ENCODE results near the gene JAKMIP2.

JAKMIP2 gene

DNA sequence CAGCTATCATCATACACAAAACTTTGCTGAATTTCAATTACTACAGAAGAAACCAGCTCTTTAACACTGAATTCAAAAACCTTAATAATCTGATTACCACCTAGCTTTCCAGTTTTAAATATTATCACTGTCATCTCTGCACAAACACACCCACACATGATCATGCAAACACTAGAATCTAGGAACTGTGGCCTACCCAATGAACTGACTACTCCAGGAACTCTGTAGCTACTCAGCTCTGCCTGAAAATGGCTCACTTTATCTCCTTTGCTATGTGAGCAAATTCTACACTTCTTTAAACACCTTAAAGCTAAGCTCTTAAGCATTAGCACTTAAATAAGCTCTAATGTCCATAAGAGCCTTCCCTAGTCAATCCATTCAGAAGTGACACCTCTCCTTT lies 149.4 kb downstream of the JAKMIP2 start:
- H3K9me3 ChIP-seq (ENCODE audit: control insufficient read depth, low read length), result no peaks in the 10 kb centered on the region
- no peak overlapping the region for H3K27ac ChIP-seq (ENCODE audit: low read depth, low read length, severe bottlenecking)
- no peaks in the 10 kb centered on the region for H3K4me1 ChIP-seq (ENCODE audit: control insufficient read depth, insufficient read depth, low read length, poor library complexity, severe bottlenecking)
- H3K36me3 ChIP-seq (ENCODE audit: control insufficient read depth, insufficient read depth, low read length), result no peaks in the 10 kb centered on the region
- no peak overlapping the region for H3K4me3 ChIP-seq (ENCODE audit: extremely low read depth, insufficient read depth, low read length, poor library complexity, severe bottlenecking)

DNA sequence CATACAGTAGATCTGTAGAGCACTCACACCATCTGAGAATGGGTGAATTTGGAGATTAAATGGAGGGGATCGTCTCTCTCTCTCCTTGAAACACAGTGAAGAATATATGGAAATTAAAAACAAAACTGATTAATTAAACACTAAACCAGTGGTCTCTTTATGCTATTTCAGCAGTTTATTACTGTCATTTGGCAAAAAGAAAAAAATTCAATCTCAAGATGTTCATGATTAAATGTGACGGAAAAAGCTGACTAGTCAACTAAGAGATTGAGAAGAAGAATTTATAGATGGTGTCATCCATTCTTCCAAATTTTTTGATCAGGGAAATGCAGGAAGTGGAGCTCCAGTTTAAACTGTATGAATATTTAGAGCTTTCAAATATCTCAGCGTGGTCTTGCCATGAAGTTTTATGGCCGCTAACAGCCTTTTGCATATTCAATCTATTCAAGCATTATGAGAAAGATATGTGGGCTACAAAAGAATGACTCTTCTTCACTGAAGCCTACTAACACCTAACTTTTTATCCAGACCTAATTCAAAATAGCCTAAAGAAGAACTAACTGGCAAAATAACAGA lies 151.0 kb downstream of the JAKMIP2 start:
- 80 to 100% methylated on average over 1 to 2 of the region's 4 CpGs for WGBS, 2 experiments (ENCODE audit: insufficient coverage in 2 of 2)
- H3K4me1 ChIP-seq (ENCODE audit: control insufficient read depth, insufficient read depth, low read length, poor library complexity, severe bottlenecking), result no peaks in the 10 kb centered on the region
- no peaks in the 10 kb centered on the region for H3K36me3 ChIP-seq (ENCODE audit: control insufficient read depth, insufficient read depth, low read length)
- no peak overlapping the region for H3K4me3 ChIP-seq (ENCODE audit: extremely low read depth, insufficient read depth, low read length, poor library complexity, severe bottlenecking)
- H3K27ac ChIP-seq (ENCODE audit: low read depth, low read length, severe bottlenecking), result no peak overlapping the region
- H3K9me3 ChIP-seq (ENCODE audit: control insufficient read depth, low read length), result no peaks in the 10 kb centered on the region

DNA sequence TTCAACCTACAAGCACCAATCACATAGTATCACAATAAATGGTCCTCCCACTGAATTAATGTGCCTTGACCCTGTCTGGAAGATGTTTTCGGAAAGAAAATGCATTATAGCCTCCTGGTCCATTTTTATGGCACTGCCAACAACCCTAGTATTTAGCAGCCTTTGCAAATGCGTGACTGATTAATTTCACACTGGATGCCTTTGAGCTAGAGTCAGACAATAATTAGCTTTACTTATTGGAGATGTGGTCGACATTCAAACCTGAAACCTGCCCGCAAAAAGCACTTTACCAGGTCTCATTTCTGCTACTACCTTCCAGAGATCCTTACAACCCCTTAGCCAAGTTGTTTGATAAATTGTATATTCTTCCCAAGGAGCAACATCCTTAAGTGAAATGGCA lies 153.3 kb downstream of the JAKMIP2 start:
- H3K9me3 ChIP-seq (ENCODE audit: control insufficient read depth, low read length), result no peaks in the 10 kb centered on the region
- peak overlapping the region; percentile 33 for H3K27ac ChIP-seq (ENCODE audit: low read depth, low read length, severe bottlenecking)
- no peaks in the 10 kb centered on the region for H3K36me3 ChIP-seq (ENCODE audit: control insufficient read depth, insufficient read depth, low read length)
- H3K4me3 ChIP-seq (ENCODE audit: extremely low read depth, insufficient read depth, low read length, poor library complexity, severe bottlenecking), result no peak overlapping the region
- no peaks in the 10 kb centered on the region for H3K4me1 ChIP-seq (ENCODE audit: control insufficient read depth, insufficient read depth, low read length, poor library complexity, severe bottlenecking)
- WGBS, 2 experiments (ENCODE audit: insufficient coverage in 2 of 2), result 100% methylated on average over 1 of the region's 4 CpGs; no CpG with 5 or more reads in 1 of the 2 experiments

DNA sequence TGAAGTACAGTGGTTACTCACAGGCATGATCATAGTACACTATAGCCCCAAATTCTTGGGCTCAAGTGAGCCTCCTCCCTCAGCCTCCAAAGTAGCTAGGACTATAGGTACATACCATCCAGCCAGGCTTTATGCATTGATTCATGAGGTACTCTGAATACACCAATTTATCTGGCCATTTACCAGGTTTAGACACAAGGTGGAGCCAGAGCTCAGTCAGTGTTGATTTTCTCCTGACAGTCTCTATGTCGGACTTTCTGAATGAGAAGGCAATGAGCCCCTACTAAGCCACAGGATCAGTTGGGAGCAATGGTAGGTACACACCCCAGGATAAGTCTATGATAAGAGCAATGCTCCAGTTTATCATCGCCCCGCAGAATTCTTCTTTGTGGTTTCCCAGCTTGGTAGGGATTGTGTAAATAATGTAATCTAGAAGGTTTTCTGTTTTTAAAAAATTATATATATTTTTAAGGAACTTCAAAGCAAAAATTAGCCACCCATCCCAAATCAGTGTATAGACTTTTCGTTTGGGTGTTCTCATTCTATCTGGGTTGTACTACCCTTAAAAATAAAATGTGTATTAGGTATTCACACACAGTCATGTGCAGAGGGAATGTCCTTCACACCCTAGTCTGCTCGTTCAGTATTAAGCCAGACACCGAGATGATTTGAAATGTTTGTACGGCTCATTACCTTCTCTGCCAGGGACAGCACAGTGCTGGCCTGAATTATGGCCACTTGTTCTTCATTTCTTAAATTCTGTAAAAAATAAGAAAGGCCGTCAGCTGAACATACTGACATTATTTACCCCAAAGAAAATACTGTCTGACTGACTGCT lies 154.3 kb downstream of the JAKMIP2 start:
- Histone ChIP-seq H3K36me3 (ENCODE audit: control insufficient read depth, insufficient read depth, low read length) (no peaks in the 10 kb centered on the region), H3K9me3 (ENCODE audit: control insufficient read depth, low read length) (no peaks in the 10 kb centered on the region), H3K27ac (ENCODE audit: low read depth, low read length, severe bottlenecking) (no peak overlapping the region), H3K4me3 (ENCODE audit: extremely low read depth, insufficient read depth, low read length, poor library complexity, severe bottlenecking) (no peak overlapping the region), H3K4me1 (ENCODE audit: control insufficient read depth, insufficient read depth, low read length, poor library complexity, severe bottlenecking) (no peaks in the 10 kb centered on the region)
- WGBS, 2 experiments (ENCODE audit: insufficient coverage in 2 of 2), result 65 to 75% methylated on average over 3 to 4 of the region's 8 CpGs

DNA sequence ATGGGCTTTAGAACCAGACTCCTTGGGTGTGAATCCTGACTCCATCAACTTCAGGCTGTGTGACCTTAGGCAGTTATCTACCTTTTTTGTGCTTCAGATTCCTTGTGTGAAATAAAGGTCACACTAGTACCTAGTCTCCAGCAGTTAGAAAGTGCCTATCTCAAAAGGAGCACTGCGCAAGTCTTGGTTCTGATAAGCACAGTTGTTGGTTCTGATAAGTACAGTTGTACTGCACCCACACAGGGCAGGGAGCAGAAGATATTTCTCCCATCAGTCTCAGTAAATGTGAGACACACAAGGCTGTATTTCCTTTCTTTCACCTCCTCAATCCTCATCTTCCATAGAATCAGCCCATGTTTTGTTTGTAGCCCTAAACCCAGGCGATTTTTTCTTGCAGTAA lies 156.1 kb downstream of the JAKMIP2 start:
- no peaks in the 10 kb centered on the region for H3K4me1 ChIP-seq (ENCODE audit: control insufficient read depth, insufficient read depth, low read length, poor library complexity, severe bottlenecking)
- no peak overlapping the region for H3K4me3 ChIP-seq (ENCODE audit: extremely low read depth, insufficient read depth, low read length, poor library complexity, severe bottlenecking)
- H3K36me3 ChIP-seq (ENCODE audit: control insufficient read depth, insufficient read depth, low read length), result no peaks in the 10 kb centered on the region
- no peak overlapping the region for H3K27ac ChIP-seq (ENCODE audit: low read depth, low read length, severe bottlenecking)
- no peaks in the 10 kb centered on the region for H3K9me3 ChIP-seq (ENCODE audit: control insufficient read depth, low read length)
- WGBS, 2 experiments (ENCODE audit: insufficient coverage in 2 of 2), result 64 to 95% methylated on average over 1 to 2 of the region's 2 CpGs

DNA sequence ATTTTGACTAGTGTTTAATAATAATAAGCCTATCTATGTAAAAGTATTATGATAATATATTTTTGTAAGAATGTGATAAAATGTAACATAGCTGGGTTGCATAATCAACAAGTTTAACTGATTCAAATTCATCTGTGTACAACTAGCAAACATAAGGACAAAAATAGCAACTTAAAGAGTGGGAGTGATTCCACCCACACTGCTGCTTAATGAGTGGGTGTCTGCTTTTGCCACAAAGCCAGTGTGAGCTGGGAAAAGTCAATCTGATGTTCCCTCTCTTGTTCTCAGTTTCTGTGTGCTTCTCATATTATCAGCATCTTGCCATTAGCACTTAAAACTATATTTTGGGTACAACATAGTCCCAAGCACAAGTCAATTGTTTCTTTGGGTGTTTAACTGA lies 161.5 kb downstream of the JAKMIP2 start:
- H3K27ac ChIP-seq (ENCODE audit: low read depth, low read length, severe bottlenecking), result no peak overlapping the region
- H3K4me3 ChIP-seq (ENCODE audit: extremely low read depth, insufficient read depth, low read length, poor library complexity, severe bottlenecking), result no peak overlapping the region
- H3K9me3 ChIP-seq (ENCODE audit: control insufficient read depth, low read length), result no peaks in the 10 kb centered on the region
- no peaks in the 10 kb centered on the region for H3K4me1 ChIP-seq (ENCODE audit: control insufficient read depth, insufficient read depth, low read length, poor library complexity, severe bottlenecking)
- peaks cover 7% of the 10 kb centered on the region for H3K36me3 ChIP-seq (ENCODE audit: control insufficient read depth, insufficient read depth, low read length)

DNA sequence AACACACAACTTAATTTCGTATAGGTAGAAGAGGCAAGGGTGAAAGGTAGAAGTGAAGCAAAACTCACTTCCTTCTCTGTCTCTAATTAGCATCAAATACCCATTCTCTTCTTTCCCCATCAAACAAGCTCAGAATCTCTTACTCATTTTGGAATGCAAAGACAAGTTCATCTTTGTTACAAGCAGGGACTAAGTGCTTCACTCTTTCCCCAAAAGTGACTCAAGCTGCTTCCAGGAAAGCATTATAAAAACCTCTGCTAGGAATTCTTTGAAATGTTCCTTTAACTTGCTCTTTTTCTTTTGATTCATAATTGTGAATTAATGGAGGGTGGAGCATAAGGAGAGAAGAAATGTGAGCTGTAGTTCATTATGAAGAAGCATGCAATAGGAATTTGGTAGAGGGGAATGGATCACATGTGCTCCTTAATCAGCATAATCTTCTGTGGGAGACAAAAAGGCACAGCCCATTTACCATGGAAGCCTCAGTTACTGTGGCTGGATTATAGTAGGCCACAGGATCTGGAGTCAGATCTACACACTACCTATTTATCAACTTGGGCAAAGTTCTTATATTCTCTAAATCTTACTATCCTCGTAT lies 163.1 kb downstream of the JAKMIP2 start:
- H3K9me3 ChIP-seq (ENCODE audit: control insufficient read depth, low read length), result no peaks in the 10 kb centered on the region
- H3K36me3 ChIP-seq (ENCODE audit: control insufficient read depth, insufficient read depth, low read length), result peaks cover 7% of the 10 kb centered on the region
- WGBS, 2 experiments (ENCODE audit: insufficient coverage in 2 of 2), result no CpG with 5 or more reads among the region's 2 CpGs
- no peak overlapping the region for H3K27ac ChIP-seq (ENCODE audit: low read depth, low read length, severe bottlenecking)
- H3K4me1 ChIP-seq (ENCODE audit: control insufficient read depth, insufficient read depth, low read length, poor library complexity, severe bottlenecking), result no peaks in the 10 kb centered on the region
- H3K4me3 ChIP-seq (ENCODE audit: extremely low read depth, insufficient read depth, low read length, poor library complexity, severe bottlenecking), result no peak overlapping the region

DNA sequence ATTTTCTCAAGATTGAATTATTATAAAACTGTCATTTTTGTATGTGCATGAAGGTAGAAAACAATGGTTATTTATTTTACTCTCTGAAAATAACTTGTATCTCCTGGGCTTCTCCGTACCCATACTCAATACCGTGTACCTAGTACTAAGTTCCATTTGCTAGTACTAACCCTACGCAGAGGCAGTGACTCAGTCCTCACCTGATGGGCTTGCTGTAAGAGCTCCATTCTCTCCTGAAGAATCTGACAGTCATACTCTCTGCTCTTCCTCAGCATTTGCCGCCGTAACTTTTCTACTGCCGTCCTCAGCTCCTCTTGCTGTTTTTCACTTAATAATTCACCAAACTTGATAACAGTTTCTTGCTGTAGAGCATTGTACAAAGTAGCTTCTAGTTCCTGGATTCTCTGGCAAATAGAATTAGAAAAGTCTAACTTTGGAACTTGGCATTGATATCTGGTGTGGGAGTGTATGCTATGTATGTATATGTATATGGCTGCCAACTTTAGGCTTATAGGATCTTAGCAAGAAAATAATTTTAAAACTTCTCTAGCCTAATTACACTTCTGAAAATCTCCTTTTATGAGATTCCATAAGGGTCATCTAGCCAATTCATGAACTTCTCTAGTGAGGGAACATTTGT lies 164.7 kb downstream of the JAKMIP2 start:
- Histone ChIP-seq H3K27ac (ENCODE audit: low read depth, low read length, severe bottlenecking) (no peak overlapping the region), H3K36me3 (ENCODE audit: control insufficient read depth, insufficient read depth, low read length) (peaks cover 7% of the 10 kb centered on the region), H3K4me1 (ENCODE audit: control insufficient read depth, insufficient read depth, low read length, poor library complexity, severe bottlenecking) (no peaks in the 10 kb centered on the region), H3K9me3 (ENCODE audit: control insufficient read depth, low read length) (no peaks in the 10 kb centered on the region), H3K4me3 (ENCODE audit: extremely low read depth, insufficient read depth, low read length, poor library complexity, severe bottlenecking) (no peak overlapping the region)
- WGBS, 2 experiments (ENCODE audit: insufficient coverage in 2 of 2), result 95 to 100% methylated on average over 5 to 6 of the region's 6 CpGs

DNA sequence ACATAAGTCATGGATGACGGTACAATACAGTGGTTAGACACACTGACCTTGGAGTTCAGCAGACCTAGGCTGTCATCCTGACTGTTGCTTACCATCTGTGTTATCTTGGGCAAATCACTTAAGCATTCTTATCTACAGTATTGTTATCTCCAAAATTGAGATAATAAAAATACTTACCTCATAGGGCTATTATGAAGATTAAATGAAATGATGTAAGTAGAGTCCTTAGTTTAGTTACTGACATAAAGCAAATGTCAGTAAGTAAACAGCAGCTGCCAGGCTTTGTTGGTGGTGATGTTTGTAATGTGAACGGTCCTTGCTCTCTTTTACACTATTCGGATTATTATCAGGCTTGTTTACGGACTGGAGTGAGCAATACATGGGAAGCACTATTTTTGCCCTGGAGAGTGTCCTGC lies 165.3 kb downstream of the JAKMIP2 start:
- no peak overlapping the region for H3K4me3 ChIP-seq (ENCODE audit: extremely low read depth, insufficient read depth, low read length, poor library complexity, severe bottlenecking)
- H3K27ac ChIP-seq (ENCODE audit: low read depth, low read length, severe bottlenecking), result no peak overlapping the region
- WGBS, 2 experiments (ENCODE audit: insufficient coverage in 2 of 2), result 100% methylated on average over 3 to 4 of the region's 4 CpGs
- H3K36me3 ChIP-seq (ENCODE audit: control insufficient read depth, insufficient read depth, low read length), result peaks cover 7% of the 10 kb centered on the region
- H3K4me1 ChIP-seq (ENCODE audit: control insufficient read depth, insufficient read depth, low read length, poor library complexity, severe bottlenecking), result no peaks in the 10 kb centered on the region
- no peaks in the 10 kb centered on the region for H3K9me3 ChIP-seq (ENCODE audit: control insufficient read depth, low read length)

DNA sequence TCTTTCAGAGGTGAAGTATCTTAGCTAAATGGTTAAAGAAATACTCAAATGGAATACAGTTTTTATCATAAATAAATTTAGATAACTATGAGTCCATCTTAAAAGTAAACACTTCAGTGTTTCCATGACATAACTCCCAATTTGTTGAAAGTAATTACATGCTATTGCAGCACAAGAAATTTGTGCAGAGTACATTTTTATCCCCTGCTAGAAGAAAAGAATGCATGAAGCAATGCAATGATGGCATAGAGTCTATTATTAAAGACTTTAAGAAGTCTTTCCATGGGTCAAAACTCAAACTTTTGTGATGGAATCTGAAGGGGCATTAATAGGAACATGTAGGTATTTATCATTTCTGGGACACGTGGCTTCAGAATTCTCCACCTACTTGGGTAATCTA lies 166.1 kb downstream of the JAKMIP2 start:
- Histone ChIP-seq H3K36me3 (ENCODE audit: control insufficient read depth, insufficient read depth, low read length) (peaks cover 7% of the 10 kb centered on the region), H3K9me3 (ENCODE audit: control insufficient read depth, low read length) (no peaks in the 10 kb centered on the region), H3K4me1 (ENCODE audit: control insufficient read depth, insufficient read depth, low read length, poor library complexity, severe bottlenecking) (no peaks in the 10 kb centered on the region), H3K27ac (ENCODE audit: low read depth, low read length, severe bottlenecking) (no peak overlapping the region), H3K4me3 (ENCODE audit: extremely low read depth, insufficient read depth, low read length, poor library complexity, severe bottlenecking) (no peak overlapping the region)
- WGBS, 2 experiments (ENCODE audit: insufficient coverage in 2 of 2), result 100% methylated on average over 1 of the region's 1 CpG; no CpG with 5 or more reads in 1 of the 2 experiments

All from mesodermal cell (in vitro differentiated cells).